Measurements from ENCODE around the gene THAP9.
"Not testable (repeated sequence)": the region's sequence is repeated elsewhere in the genome, so short reads cannot be mapped to it uniquely, and the experiment has no call there.

The THAP9 gene

GRCh38 chr4:82909326-82909725, 8.8 kb downstream of the THAP9 start:
- no peak overlapping the region for H3K4me2 ChIP-seq (ENCODE audit: low read length, poor library complexity, severe bottlenecking)
- H3K79me1 ChIP-seq (replicated peaks; ENCODE audit: low read length, poor library complexity, severe bottlenecking), result peaks cover 3% of the 10 kb centered on the region
- no peak overlapping the region for H4K91ac ChIP-seq (ENCODE audit: low read length)
- DNase-seq, result no peak
- no peaks in the 10 kb centered on the region for H3K4me1 ChIP-seq (ENCODE audit: control insufficient read depth, insufficient read depth, low read depth, low read length)
- H2AFZ ChIP-seq (ENCODE audit: low read depth, low read length), result no peak overlapping the region
- no peak overlapping the region for H2BK15ac ChIP-seq (ENCODE audit: low read depth, poor library complexity, severe bottlenecking)
- H3K9ac ChIP-seq (ENCODE audit: low read length), result no peak overlapping the region
- WGBS, result no CpG with 5 or more reads among the region's 1 CpG
- no peak overlapping the region for H3K4ac ChIP-seq (ENCODE audit: low read depth in 1 of 2, low read length in 2 of 2)
- no peak overlapping the region for H3K23ac ChIP-seq (ENCODE audit: low read length in 2 of 2)
- H2AK5ac ChIP-seq (ENCODE audit: low read length, severe bottlenecking), result no peak overlapping the region
- H2BK120ac ChIP-seq (ENCODE audit: low read depth, low read length), result no peak overlapping the region
- H3K4me3 ChIP-seq (ENCODE audit: insufficient read depth in 1 of 2, low read depth in 1 of 2, low read length in 2 of 2), result no peak overlapping the region
- H2BK12ac ChIP-seq (ENCODE audit: low read length in 2 of 2), result no peak overlapping the region
- peaks cover 4 to 16% of the 10 kb centered on the region in 2 experiments for H3K36me3 ChIP-seq (ENCODE audit: control insufficient read depth in 1 of 2, insufficient read depth in 2 of 2, low read depth in 1 of 2, low read length in 2 of 2)
- no peaks in the 10 kb centered on the region for H3K27me3 ChIP-seq (ENCODE audit: control insufficient read depth in 1 of 2, insufficient read depth in 1 of 2, low read length in 2 of 2)
- no peak overlapping the region for H3K18ac ChIP-seq (ENCODE audit: low read depth in 1 of 2, low read length in 2 of 2)
- H2BK5ac ChIP-seq (ENCODE audit: low read depth, low read length, poor library complexity, severe bottlenecking), result no peak overlapping the region
- H3K27ac ChIP-seq (ENCODE audit: low read length, poor library complexity, severe bottlenecking), result no peak overlapping the region
- H4K8ac ChIP-seq (ENCODE audit: low read length), result no peak overlapping the region
- no peaks in the 10 kb centered on the region for H3K9me3 ChIP-seq (ENCODE audit: control insufficient read depth, low read length)
- H3K14ac ChIP-seq (ENCODE audit: low read length in 2 of 2), result no peak overlapping the region

GRCh38 chr4:82913305-82913704, 12.8 kb downstream of the THAP9 start:
- no peak overlapping the region for H3K4ac ChIP-seq (ENCODE audit: low read depth in 1 of 2, low read length in 2 of 2)
- no peaks in the 10 kb centered on the region for H3K27me3 ChIP-seq (ENCODE audit: control insufficient read depth in 1 of 2, insufficient read depth in 1 of 2, low read length in 2 of 2)
- H4K91ac ChIP-seq (ENCODE audit: low read length), result no peak overlapping the region
- no peak overlapping the region for H4K8ac ChIP-seq (ENCODE audit: low read length)
- no peak overlapping the region for H2BK12ac ChIP-seq (ENCODE audit: low read length in 2 of 2)
- H3K9ac ChIP-seq (ENCODE audit: low read length), result no peak overlapping the region
- no peak overlapping the region for H3K4me3 ChIP-seq (ENCODE audit: insufficient read depth in 1 of 2, low read depth in 1 of 2, low read length in 2 of 2)
- peaks cover 4 to 19% of the 10 kb centered on the region in 2 experiments for H3K36me3 ChIP-seq (ENCODE audit: control insufficient read depth in 1 of 2, insufficient read depth in 2 of 2, low read depth in 1 of 2, low read length in 2 of 2)
- H3K9me3 ChIP-seq (ENCODE audit: control insufficient read depth, low read length), result no peaks in the 10 kb centered on the region
- no peak overlapping the region for H2BK15ac ChIP-seq (ENCODE audit: low read depth, poor library complexity, severe bottlenecking)
- no peaks in the 10 kb centered on the region for H3K4me1 ChIP-seq (ENCODE audit: control insufficient read depth, insufficient read depth, low read depth, low read length)
- no peak overlapping the region for H3K14ac ChIP-seq (ENCODE audit: low read length in 2 of 2)
- no peak overlapping the region for H2AFZ ChIP-seq (ENCODE audit: low read depth, low read length)
- DNase-seq, result no peak
- H3K23ac ChIP-seq (ENCODE audit: low read length in 2 of 2), result no peak overlapping the region
- H2AK5ac ChIP-seq (ENCODE audit: low read length, severe bottlenecking), result no peak overlapping the region
- no peak overlapping the region for H2BK120ac ChIP-seq (ENCODE audit: low read depth, low read length)
- H3K79me1 ChIP-seq (replicated peaks; ENCODE audit: low read length, poor library complexity, severe bottlenecking), result peaks cover 3% of the 10 kb centered on the region
- no peak overlapping the region for H3K27ac ChIP-seq (ENCODE audit: low read length, poor library complexity, severe bottlenecking)
- no peak overlapping the region for H3K4me2 ChIP-seq (ENCODE audit: low read length, poor library complexity, severe bottlenecking)
- no peak overlapping the region for H2BK5ac ChIP-seq (ENCODE audit: low read depth, low read length, poor library complexity, severe bottlenecking)
- no CpG with 5 or more reads among the region's 2 CpGs for WGBS
- H3K18ac ChIP-seq (ENCODE audit: low read depth in 1 of 2, low read length in 2 of 2), result no peak overlapping the region

- not testable (repeated sequence) for H2AK5ac ChIP-seq (ENCODE audit: low read length, severe bottlenecking); H3K4me3 ChIP-seq (ENCODE audit: insufficient read depth in 1 of 2, low read depth in 1 of 2, low read length in 2 of 2); H3K4me1 ChIP-seq (ENCODE audit: control insufficient read depth, insufficient read depth, low read depth, low read length); H4K8ac ChIP-seq (ENCODE audit: low read length); H3K79me1 ChIP-seq (replicated peaks; ENCODE audit: low read length, poor library complexity, severe bottlenecking); H3K18ac ChIP-seq (ENCODE audit: low read depth in 1 of 2, low read length in 2 of 2); H3K9ac ChIP-seq (ENCODE audit: low read length); H3K4ac ChIP-seq (ENCODE audit: low read depth in 1 of 2, low read length in 2 of 2); H3K23ac ChIP-seq (ENCODE audit: low read length in 2 of 2); H4K91ac ChIP-seq (ENCODE audit: low read length); H3K4me2 ChIP-seq (ENCODE audit: low read length, poor library complexity, severe bottlenecking); H2BK5ac ChIP-seq (ENCODE audit: low read depth, low read length, poor library complexity, severe bottlenecking); H2BK120ac ChIP-seq (ENCODE audit: low read depth, low read length); H3K9me3 ChIP-seq (ENCODE audit: control insufficient read depth, low read length); H3K14ac ChIP-seq (ENCODE audit: low read length in 2 of 2); H2AFZ ChIP-seq (ENCODE audit: low read depth, low read length); H2BK12ac ChIP-seq (ENCODE audit: low read length in 2 of 2); H2BK15ac ChIP-seq (ENCODE audit: low read depth, poor library complexity, severe bottlenecking); H3K27ac ChIP-seq (ENCODE audit: low read length, poor library complexity, severe bottlenecking); DNase-seq; H3K27me3 ChIP-seq (ENCODE audit: control insufficient read depth in 1 of 2, insufficient read depth in 1 of 2, low read length in 2 of 2)
- WGBS, result 100% methylated on average over 2 of the region's 2 CpGs
- peaks cover 0 to 19% of the 10 kb centered on the region in 2 experiments for H3K36me3 ChIP-seq (ENCODE audit: control insufficient read depth in 1 of 2, insufficient read depth in 2 of 2, low read depth in 1 of 2, low read length in 2 of 2)
These were observed 13.4 kb downstream of the THAP9 start for GRCh38 chr4:82913968-82914367.

- no peak overlapping the region for H2AK5ac ChIP-seq (ENCODE audit: low read length, severe bottlenecking)
- H3K4me2 ChIP-seq (ENCODE audit: low read length, poor library complexity, severe bottlenecking), result no peak overlapping the region
- no peak overlapping the region for H3K14ac ChIP-seq (ENCODE audit: low read length in 2 of 2)
- H3K9me3 ChIP-seq (ENCODE audit: control insufficient read depth, low read length), result no peaks in the 10 kb centered on the region
- no peak overlapping the region for H2BK5ac ChIP-seq (ENCODE audit: low read depth, low read length, poor library complexity, severe bottlenecking)
- H3K4me1 ChIP-seq (ENCODE audit: control insufficient read depth, insufficient read depth, low read depth, low read length), result peaks cover 2% of the 10 kb centered on the region
- H4K8ac ChIP-seq (ENCODE audit: low read length), result no peak overlapping the region
- no peak overlapping the region for H2BK15ac ChIP-seq (ENCODE audit: low read depth, poor library complexity, severe bottlenecking)
- H3K4me3 ChIP-seq (ENCODE audit: insufficient read depth in 1 of 2, low read depth in 1 of 2, low read length in 2 of 2), result no peak overlapping the region
- no peak overlapping the region for H2BK120ac ChIP-seq (ENCODE audit: low read depth, low read length)
- H3K18ac ChIP-seq (ENCODE audit: low read depth in 1 of 2, low read length in 2 of 2), result no peak overlapping the region
- H3K9ac ChIP-seq (ENCODE audit: low read length), result no peak overlapping the region
- no peak overlapping the region for H3K27ac ChIP-seq (ENCODE audit: low read length, poor library complexity, severe bottlenecking)
- H3K27me3 ChIP-seq (ENCODE audit: control insufficient read depth in 1 of 2, insufficient read depth in 1 of 2, low read length in 2 of 2), result no peaks in the 10 kb centered on the region
- no peak for DNase-seq
- no peak overlapping the region for H4K91ac ChIP-seq (ENCODE audit: low read length)
- H3K79me1 ChIP-seq (replicated peaks; ENCODE audit: low read length, poor library complexity, severe bottlenecking), result no peaks in the 10 kb centered on the region
- no peak overlapping the region for H3K4ac ChIP-seq (ENCODE audit: low read depth in 1 of 2, low read length in 2 of 2)
- WGBS, result 96% methylated on average over 7 of the region's 7 CpGs
- no peak overlapping the region for H2AFZ ChIP-seq (ENCODE audit: low read depth, low read length)
- H2BK12ac ChIP-seq (ENCODE audit: low read length in 2 of 2), result no peak overlapping the region
- H3K36me3 ChIP-seq (ENCODE audit: control insufficient read depth in 1 of 2, insufficient read depth in 2 of 2, low read depth in 1 of 2, low read length in 2 of 2), result peaks cover 3 to 12% of the 10 kb centered on the region in 2 experiments
- no peak overlapping the region for H3K23ac ChIP-seq (ENCODE audit: low read length in 2 of 2)
These were observed 17.6 kb downstream of the THAP9 start for GRCh38 chr4:82918091-82918490.
